PFSK-1 (cell line): Measurements from ENCODE around the gene CD300E.

Experiments
- FOXP2 ChIP-seq: optimal IDR thresholded peaks from 2 replicates; pipeline ENCODE3; 2011; ENCODE audit warnings: borderline replicate concordance, control low read depth, inconsistent platforms; ENCODE audit not compliant: insufficient read depth; ENCODE audit errors: extremely low read length, extremely low read depth
- POLR2AphosphoS5 ChIP-seq: IDR thresholded peaks from 2 replicates; pipeline ENCODE4 v1.6.1; 2012; ENCODE audit warnings: low read depth, mild to moderate bottlenecking, control low read depth, low read length, moderate library complexity
- SIN3A ChIP-seq: IDR thresholded peaks from 2 replicates; pipeline ENCODE4 v1.6.1; 2012; ENCODE audit warnings: mild to moderate bottlenecking, low read length, moderate library complexity, borderline replicate concordance; ENCODE audit not compliant: insufficient read depth
- TAF1 ChIP-seq: IDR thresholded peaks from 2 replicates; pipeline ENCODE4 v1.6.1; 2012; ENCODE audit warnings: low read length, control low read depth, borderline replicate concordance; ENCODE audit not compliant: insufficient read depth
- TF ChIP-seq, protein P1 (sequence below), 2 experiments: IDR thresholded peaks; 2 replicates each; pipeline versions ENCODE4 v1.6.1 to v1.8.0; 2011 to 2012; ENCODE audit warnings: low read depth in 2 of 2, low read length in 2 of 2, control low read depth in 1 of 2, inconsistent platforms in 1 of 2, mild to moderate bottlenecking in 1 of 2, moderate library complexity in 1 of 2; ENCODE audit not compliant: insufficient read depth in 1 of 2

The CD300E gene

DNA sequence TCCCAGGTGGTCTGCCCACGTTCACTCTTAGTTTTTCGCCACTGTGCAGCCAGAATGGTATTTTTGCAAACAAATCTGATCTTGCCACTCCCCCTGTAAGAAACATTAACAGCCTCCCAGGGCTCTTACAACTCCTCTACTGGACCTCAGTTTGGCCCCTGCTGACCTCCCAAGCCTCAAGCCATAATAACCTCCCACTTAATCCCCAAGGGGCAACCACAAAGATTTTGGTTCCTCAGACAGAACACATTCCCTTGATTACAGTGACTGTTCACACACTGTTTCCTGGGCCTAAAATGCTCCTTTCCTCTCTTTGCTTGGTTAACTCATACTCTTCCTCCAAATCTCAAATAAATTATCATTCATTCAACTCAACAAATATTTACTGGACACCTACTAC, 21.5 kb upstream of the CD300E start:
- TF ChIP-seq, protein P1, sequence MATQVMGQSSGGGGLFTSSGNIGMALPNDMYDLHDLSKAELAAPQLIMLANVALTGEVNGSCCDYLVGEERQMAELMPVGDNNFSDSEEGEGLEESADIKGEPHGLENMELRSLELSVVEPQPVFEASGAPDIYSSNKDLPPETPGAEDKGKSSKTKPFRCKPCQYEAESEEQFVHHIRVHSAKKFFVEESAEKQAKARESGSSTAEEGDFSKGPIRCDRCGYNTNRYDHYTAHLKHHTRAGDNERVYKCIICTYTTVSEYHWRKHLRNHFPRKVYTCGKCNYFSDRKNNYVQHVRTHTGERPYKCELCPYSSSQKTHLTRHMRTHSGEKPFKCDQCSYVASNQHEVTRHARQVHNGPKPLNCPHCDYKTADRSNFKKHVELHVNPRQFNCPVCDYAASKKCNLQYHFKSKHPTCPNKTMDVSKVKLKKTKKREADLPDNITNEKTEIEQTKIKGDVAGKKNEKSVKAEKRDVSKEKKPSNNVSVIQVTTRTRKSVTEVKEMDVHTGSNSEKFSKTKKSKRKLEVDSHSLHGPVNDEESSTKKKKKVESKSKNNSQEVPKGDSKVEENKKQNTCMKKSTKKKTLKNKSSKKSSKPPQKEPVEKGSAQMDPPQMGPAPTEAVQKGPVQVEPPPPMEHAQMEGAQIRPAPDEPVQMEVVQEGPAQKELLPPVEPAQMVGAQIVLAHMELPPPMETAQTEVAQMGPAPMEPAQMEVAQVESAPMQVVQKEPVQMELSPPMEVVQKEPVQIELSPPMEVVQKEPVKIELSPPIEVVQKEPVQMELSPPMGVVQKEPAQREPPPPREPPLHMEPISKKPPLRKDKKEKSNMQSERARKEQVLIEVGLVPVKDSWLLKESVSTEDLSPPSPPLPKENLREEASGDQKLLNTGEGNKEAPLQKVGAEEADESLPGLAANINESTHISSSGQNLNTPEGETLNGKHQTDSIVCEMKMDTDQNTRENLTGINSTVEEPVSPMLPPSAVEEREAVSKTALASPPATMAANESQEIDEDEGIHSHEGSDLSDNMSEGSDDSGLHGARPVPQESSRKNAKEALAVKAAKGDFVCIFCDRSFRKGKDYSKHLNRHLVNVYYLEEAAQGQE (IDR thresholded peaks at IDR 0.05; ENCODE audit: insufficient read depth in 1 of 2, low read depth in 2 of 2, low read length in 2 of 2) = no peak
- no peak for TF ChIP-seq SIN3A
- TF ChIP-seq FOXP2 = no peak
- no peak for TF ChIP-seq POLR2AphosphoS5
- no peak for TF ChIP-seq TAF1

DNA sequence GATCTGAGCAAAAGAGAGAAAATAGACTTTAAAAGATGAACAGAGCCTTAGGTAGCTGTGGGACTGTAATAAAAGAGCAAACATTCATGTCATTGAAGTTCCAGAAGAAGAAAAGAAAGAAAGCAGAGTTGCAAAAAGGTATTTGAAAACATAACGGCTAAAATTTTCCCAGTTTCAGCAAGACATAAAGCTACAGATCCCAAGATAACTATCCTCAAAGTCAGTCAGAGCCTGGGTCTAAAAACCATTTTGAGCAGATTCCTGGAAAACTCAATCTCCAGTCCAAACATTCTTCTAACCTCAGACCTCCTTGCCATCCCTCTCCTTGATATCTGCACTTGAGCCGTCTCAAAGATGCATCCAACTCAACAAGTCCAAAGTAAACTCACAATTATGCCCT, 20.9 kb upstream of the CD300E start:
- TF ChIP-seq FOXP2 (no peak), POLR2AphosphoS5 (no peak), TAF1 (no peak), SIN3A (no peak)
- TF ChIP-seq, protein P1 (IDR thresholded peaks at IDR 0.05; ENCODE audit: insufficient read depth in 1 of 2, low read depth in 2 of 2, low read length in 2 of 2) = no peak

DNA sequence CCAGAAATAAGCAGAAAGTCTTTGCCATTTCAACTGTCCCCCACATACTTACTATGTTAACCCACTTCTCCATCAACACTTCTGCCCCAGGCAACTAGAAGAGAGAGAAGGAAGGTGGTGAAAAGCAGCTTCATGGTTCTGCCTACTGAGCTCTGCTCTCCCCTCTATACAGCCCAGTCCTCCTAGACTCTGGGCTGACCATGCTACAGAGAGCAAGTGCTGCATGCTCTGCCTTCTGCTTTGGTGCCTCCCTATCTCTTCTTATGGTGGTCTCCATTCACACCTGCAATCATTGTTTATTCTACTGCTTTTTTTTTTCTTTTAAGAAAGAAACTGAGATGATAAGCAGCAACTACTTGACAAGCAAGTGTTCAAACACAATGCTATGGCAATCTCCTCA, 20.3 kb upstream of the CD300E start:
- TF ChIP-seq, protein P1 (IDR thresholded peaks at IDR 0.05; ENCODE audit: insufficient read depth in 1 of 2, low read depth in 2 of 2, low read length in 2 of 2) = no peak
- TF ChIP-seq POLR2AphosphoS5 (no peak), FOXP2 (no peak), TAF1 (no peak), SIN3A (no peak)

DNA sequence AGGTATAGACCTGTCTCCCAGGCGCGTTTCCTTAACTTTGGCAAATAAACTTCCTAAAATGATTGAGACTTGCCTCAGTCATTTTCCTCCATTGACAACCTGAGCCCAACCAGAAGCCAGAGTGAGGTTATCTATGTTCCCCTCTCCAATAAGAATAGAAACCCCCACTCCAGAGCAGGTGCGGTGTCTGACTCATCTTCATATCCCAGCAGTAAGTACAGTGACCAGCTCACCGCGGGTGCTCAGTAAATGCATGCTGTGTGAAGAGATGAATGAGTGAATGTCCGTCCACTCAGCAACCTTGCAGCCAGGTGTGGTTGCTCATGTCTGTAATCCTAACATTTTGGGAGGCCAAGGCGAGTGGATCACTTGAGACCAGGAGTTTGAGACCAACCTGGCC, 19.5 kb upstream of the CD300E start:
- no peak for TF ChIP-seq POLR2AphosphoS5
- TF ChIP-seq FOXP2 = no peak
- TF ChIP-seq, protein P1 (IDR thresholded peaks at IDR 0.05; ENCODE audit: insufficient read depth in 1 of 2, low read depth in 2 of 2, low read length in 2 of 2) = no peak
- TF ChIP-seq TAF1 = no peak
- no peak for TF ChIP-seq SIN3A

DNA sequence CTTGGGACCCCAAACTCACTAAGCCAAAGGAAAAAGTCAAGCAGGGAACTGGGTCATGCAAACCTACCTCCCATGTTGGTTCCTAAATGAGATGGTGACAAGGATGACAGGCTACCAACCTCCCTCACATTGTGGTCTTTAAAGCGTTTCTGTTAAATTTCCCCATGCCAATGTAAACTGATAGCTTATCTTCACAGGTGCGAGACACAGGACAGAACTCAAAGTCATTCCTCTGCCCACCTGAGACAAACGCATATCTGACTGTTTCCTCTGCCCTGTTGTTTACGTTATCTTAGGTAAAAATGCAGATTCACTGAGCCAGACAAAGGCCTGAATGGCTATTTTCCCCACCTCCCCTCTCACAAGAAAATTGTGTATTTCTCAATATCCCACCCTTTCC, 19.0 kb upstream of the CD300E start:
- no peak for TF ChIP-seq TAF1
- TF ChIP-seq, protein P1 (IDR thresholded peaks at IDR 0.05; ENCODE audit: insufficient read depth in 1 of 2, low read depth in 2 of 2, low read length in 2 of 2) = no peak
- no peak for TF ChIP-seq SIN3A
- TF ChIP-seq FOXP2 = no peak
- TF ChIP-seq POLR2AphosphoS5 = no peak
